Activated CD8-positive, alpha-beta T cell treated with anti-CD3 and anti-CD28 coated beads for 36 hours (primary cell): Measurements from ENCODE around the gene BRINP3. TPM values are rescaled to one million over a fixed set of nuclear protein-coding genes. Genes with fewer than 3 reads are reported as not detected.

Experiments used
- ATAC-seq: fragments of 200-7000 bp; cut with Tn5 transposase; one replicate; pipeline ENCODE4 v1.10.0; 2021; ENCODE audit warnings: mild to moderate bottlenecking, moderate library complexity
- CTCF ChIA-PET: fragments of 350-600 bp; sonication (Branson Sonifier 250); formaldehyde crosslinking; loops from one replicate; lab custom pipeline; 2021; ENCODE audit warnings: antibody characterized with exemption; lab: Charles Lee
- POLR2A ChIA-PET: fragments of 350-600 bp; sonication (Branson Sonifier 250); formaldehyde crosslinking; loops from one replicate; lab custom pipeline; 2021; ENCODE audit warnings: antibody characterized with exemption; lab: Charles Lee
- DNase-seq: peaks from one replicate; pipeline ENCODE4 v3.0.0-alpha.2; 2020
- H3K27ac Mint-ChIP-seq: one replicate; pipeline ENCODE4 v1.8.0; 2021; ENCODE audit warnings: mild to moderate bottlenecking, mixed read lengths
- H3K27me3 Mint-ChIP-seq: one replicate; pipeline ENCODE4 v1.8.0; 2021; ENCODE audit warnings: mixed read lengths
- H3K36me3 Mint-ChIP-seq: one replicate; pipeline ENCODE4 v1.8.0; 2021; ENCODE audit warnings: low read depth, mixed read lengths
- H3K4me1 Mint-ChIP-seq: one replicate; pipeline ENCODE4 v1.8.0; 2021; ENCODE audit warnings: low read depth, mixed read lengths
- H3K4me3 Mint-ChIP-seq: one replicate; pipeline ENCODE4 v1.8.0; 2021; ENCODE audit warnings: mild to moderate bottlenecking, moderate library complexity, mixed read lengths
- H3K9me3 Mint-ChIP-seq: one replicate; pipeline ENCODE4 v1.8.0; 2021; ENCODE audit warnings: mixed read lengths
- CTCF ChIP-seq: fragments of 200-600 bp; IDR thresholded peaks from one replicate; pipeline ENCODE4 v1.8.0; 2022; ENCODE audit warnings: antibody characterized with exemption, mild to moderate bottlenecking
- intact Hi-C: fragments of 100-400 bp; cut with micrococcal nuclease; formaldehyde crosslinking; loops from one replicate; pipeline ENCODE4 v1.10.0; 2022
- total RNA-seq, 2 experiments: library from RNA; stranded (reverse); gene quantifications; one replicate each; pipeline ENCODE4 v1.2.3, GENCODE V29; 2021

The BRINP3 gene
- total RNA-seq, 2 experiments from 2014 or later = not detected

DNA sequence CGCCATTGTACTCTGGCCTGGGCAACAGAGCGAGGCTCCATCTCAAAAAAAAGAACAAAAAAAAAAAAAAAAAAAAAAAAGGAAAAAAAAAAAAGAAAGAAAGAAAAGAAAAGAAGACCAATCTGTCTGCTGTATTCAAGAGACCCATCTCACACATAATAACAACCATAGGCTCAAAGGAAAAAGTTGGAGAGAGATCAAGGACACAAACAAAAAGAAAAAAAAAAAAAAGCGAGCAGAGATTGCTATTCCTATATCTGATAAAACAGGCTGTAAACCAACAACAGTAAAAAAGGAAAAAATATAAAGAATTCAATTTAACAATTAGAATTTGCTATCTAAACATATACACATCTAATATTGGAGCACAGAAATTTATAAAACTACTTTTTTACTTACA lies 150.4 kb downstream of the BRINP3 start:
- intact Hi-C loops = no loop called here
- H3K4me3 Mint-ChIP-seq = no peak overlapping the region
- no peak overlapping the region for H3K27ac Mint-ChIP-seq
- CTCF ChIA-PET = no interaction called here
- no peaks in the 10 kb centered on the region for H3K4me1 Mint-ChIP-seq
- DNase-seq = no peak
- POLR2A ChIA-PET = no interaction called here
- H3K27me3 Mint-ChIP-seq = no peaks in the 10 kb centered on the region
- ATAC-seq = no peak
- H3K9me3 Mint-ChIP-seq = peaks cover 18% of the 10 kb centered on the region
- no peaks in the 10 kb centered on the region for H3K36me3 Mint-ChIP-seq
- no peak for TF ChIP-seq CTCF

DNA sequence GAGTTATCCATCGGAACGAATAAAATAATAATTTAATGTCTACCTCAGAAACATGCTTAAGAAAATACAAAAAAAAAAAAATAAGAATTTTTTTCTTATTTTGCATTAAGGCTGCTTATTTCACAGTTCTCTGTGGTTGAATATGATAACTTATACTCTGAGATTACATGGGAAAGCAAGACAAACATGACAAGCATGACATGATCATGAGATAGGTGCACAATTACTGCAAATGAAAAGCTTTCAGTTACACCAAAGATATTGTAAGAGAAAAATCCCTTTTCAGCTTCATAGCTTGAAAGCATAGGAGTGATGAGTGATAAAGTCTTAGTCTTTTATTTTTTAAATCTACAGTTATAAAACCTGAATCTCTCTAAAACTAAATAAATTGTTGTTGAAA lies 154.1 kb downstream of the BRINP3 start:
- ChIA-PET POLR2A (no interaction called here), CTCF (no interaction called here)
- H3K27me3 Mint-ChIP-seq = no peaks in the 10 kb centered on the region
- ATAC-seq = no peak
- H3K36me3 Mint-ChIP-seq = no peaks in the 10 kb centered on the region
- H3K4me1 Mint-ChIP-seq = no peaks in the 10 kb centered on the region
- intact Hi-C loops = no loop called here
- no peak for TF ChIP-seq CTCF
- H3K27ac Mint-ChIP-seq = no peak overlapping the region
- H3K4me3 Mint-ChIP-seq = no peak overlapping the region
- DNase-seq = no peak
- H3K9me3 Mint-ChIP-seq = peaks cover 20% of the 10 kb centered on the region

GRCh38 chr1:190322274-190322673 lies 155.4 kb downstream of the BRINP3 start:
- CTCF ChIA-PET = no interaction called here
- H3K4me3 Mint-ChIP-seq = no peak overlapping the region
- no peaks in the 10 kb centered on the region for H3K36me3 Mint-ChIP-seq
- intact Hi-C loops = no loop called here
- H3K27ac Mint-ChIP-seq = no peak overlapping the region
- peaks cover 11% of the 10 kb centered on the region for H3K9me3 Mint-ChIP-seq
- TF ChIP-seq CTCF = no peak
- no peak for DNase-seq
- no peak for ATAC-seq
- no peaks in the 10 kb centered on the region for H3K4me1 Mint-ChIP-seq
- POLR2A ChIA-PET = no interaction called here
- H3K27me3 Mint-ChIP-seq = no peaks in the 10 kb centered on the region

- Mint-ChIP-seq H3K9me3 (peaks cover 6% of the 10 kb centered on the region), H3K27me3 (no peaks in the 10 kb centered on the region), H3K36me3 (no peaks in the 10 kb centered on the region), H3K27ac (no peak overlapping the region), H3K4me1 (no peaks in the 10 kb centered on the region), H3K4me3 (no peak overlapping the region)
- DNase-seq (no peak), ATAC-seq (no peak)
- ChIA-PET CTCF (no interaction called here), POLR2A (no interaction called here)
- intact Hi-C loops = no loop called here
- TF ChIP-seq CTCF = no peak
Observed at GRCh38 chr1:190320952-190321351, 156.7 kb downstream of the BRINP3 start.

DNA sequence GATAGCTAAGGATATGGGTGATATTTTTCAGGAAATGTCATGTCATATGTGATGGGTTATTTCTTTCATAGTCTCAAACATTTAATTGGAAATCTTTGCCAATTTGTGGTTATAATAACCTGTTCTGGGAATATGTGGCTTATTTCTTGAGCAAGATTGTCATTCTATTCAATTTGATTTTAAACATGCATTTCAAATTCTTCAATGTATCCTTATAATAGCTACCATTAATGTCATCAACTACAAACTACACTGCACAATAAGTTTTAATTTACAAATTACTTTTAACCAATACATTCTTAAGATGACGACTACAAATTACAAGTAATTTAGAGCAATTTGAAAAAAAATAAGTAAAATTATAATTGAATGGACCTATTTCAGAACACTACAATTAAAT lies 164.9 kb downstream of the BRINP3 start:
- no peaks in the 10 kb centered on the region for H3K36me3 Mint-ChIP-seq
- ATAC-seq (no peak), DNase-seq (no peak)
- no peak overlapping the region for H3K27ac Mint-ChIP-seq
- H3K4me1 Mint-ChIP-seq = no peaks in the 10 kb centered on the region
- ChIA-PET POLR2A (no interaction called here), CTCF (no interaction called here)
- intact Hi-C loops = no loop called here
- no peaks in the 10 kb centered on the region for H3K27me3 Mint-ChIP-seq
- TF ChIP-seq CTCF = no peak
- H3K9me3 Mint-ChIP-seq = peaks cover 9% of the 10 kb centered on the region
- H3K4me3 Mint-ChIP-seq = no peak overlapping the region
